Measurements from ENCODE around the gene SPATA16. TPM values are rescaled to one million over a fixed set of nuclear protein-coding genes. Genes with fewer than 3 reads are reported as not detected.

SPATA16 gene
- total and polyA plus RNA-seq, 2 of the 13 experiments (the other 11 are each of a cell fraction or from before 2014, with no cell fraction given), result not detected

- TF ChIP-seq ARID4A (CRISPR knock-in tag; IDR thresholded peaks at IDR 0.05; ENCODE audit: borderline replicate concordance) (no peak), ZKSCAN1 (IDR thresholded peaks at IDR 0.05; ENCODE audit: low read length) (no peak), ZFAT (CRISPR knock-in tag; conservative IDR thresholded peaks at IDR 0.05) (no peak), TCF12 (IDR thresholded peaks at IDR 0.05) (no peak), TCF12 (CRISPR knock-in tag; IDR thresholded peaks at IDR 0.05) (no peak), ZNF782 (CRISPR knock-in tag; IDR thresholded peaks at IDR 0.05; ENCODE audit: borderline replicate concordance) (no peak), PRDM4 (CRISPR knock-in tag; IDR thresholded peaks at IDR 0.05; ENCODE audit: borderline replicate concordance) (no peak), ATRX (CRISPR knock-in tag; IDR thresholded peaks at IDR 0.05; ENCODE audit: borderline replicate concordance) (no peak), SP140L (CRISPR knock-in tag; IDR thresholded peaks at IDR 0.05; ENCODE audit: borderline replicate concordance) (no peak), MLXIP (CRISPR knock-in tag; IDR thresholded peaks at IDR 0.05; ENCODE audit: borderline replicate concordance) (no peak), KLF13 (CRISPR knock-in tag; IDR thresholded peaks at IDR 0.05) (no peak)
Observed at GRCh38 chr3:173089283-173089682, 51.8 kb downstream of the SPATA16 start (continued).
